ENCODE measurements around the gene EFNB2.
A peak's percentile ranks its signal among the peaks of the same experiment; 100 is the strongest.

EFNB2 gene

GRCh38 chr13:106474912-106475311 is 60.5 kb downstream of the EFNB2 start:
- DNase-seq = no peak
- H3K4me3 ChIP-seq (ENCODE audit: insufficient read depth in 1 of 2, low read depth in 1 of 2, low read length in 2 of 2) = no peak overlapping the region
- peak overlapping the region; percentile 13 for H4K8ac ChIP-seq (ENCODE audit: low read length)
- no peaks in the 10 kb centered on the region for H3K9me3 ChIP-seq (ENCODE audit: control insufficient read depth, low read length)
- H2BK12ac ChIP-seq (ENCODE audit: low read length in 2 of 2) = no peak overlapping the region
- no peak overlapping the region for H3K27ac ChIP-seq (ENCODE audit: low read length, poor library complexity, severe bottlenecking)
- WGBS = 80% methylated on average over 5 of the region's 6 CpGs
- no peak overlapping the region for H3K18ac ChIP-seq (ENCODE audit: low read depth in 1 of 2, low read length in 2 of 2)
- H2BK15ac ChIP-seq (ENCODE audit: low read depth, poor library complexity, severe bottlenecking) = no peak overlapping the region
- no peak overlapping the region for H3K14ac ChIP-seq (ENCODE audit: low read length in 2 of 2)
- H3K79me1 ChIP-seq (replicated peaks; ENCODE audit: low read length, poor library complexity, severe bottlenecking) = no peaks in the 10 kb centered on the region
- H3K23ac ChIP-seq (ENCODE audit: low read length in 2 of 2) = no peak overlapping the region
- no peak overlapping the region for H4K91ac ChIP-seq (ENCODE audit: low read length)
- H3K27me3 ChIP-seq (ENCODE audit: control insufficient read depth in 1 of 2, insufficient read depth in 1 of 2, low read length in 2 of 2) = no peaks in the 10 kb centered on the region
- peaks cover 3% of the 10 kb centered on the region for H3K4me1 ChIP-seq (ENCODE audit: control insufficient read depth, insufficient read depth, low read depth, low read length)
- H2AK5ac ChIP-seq (ENCODE audit: low read length, severe bottlenecking) = no peak overlapping the region
- H3K36me3 ChIP-seq (ENCODE audit: control insufficient read depth in 1 of 2, insufficient read depth in 2 of 2, low read depth in 1 of 2, low read length in 2 of 2) = no peaks in the 10 kb centered on the region
- H2BK120ac ChIP-seq (ENCODE audit: low read depth, low read length) = no peak overlapping the region
- no peak overlapping the region for H3K9ac ChIP-seq (ENCODE audit: low read length)
- H3K4ac ChIP-seq (ENCODE audit: low read depth in 1 of 2, low read length in 2 of 2) = no peak overlapping the region
- no peak overlapping the region for H3K4me2 ChIP-seq (ENCODE audit: low read length, poor library complexity, severe bottlenecking)
- no peak overlapping the region for H2BK5ac ChIP-seq (ENCODE audit: low read depth, low read length, poor library complexity, severe bottlenecking)
- H2AFZ ChIP-seq (ENCODE audit: low read depth, low read length) = no peak overlapping the region

DNA sequence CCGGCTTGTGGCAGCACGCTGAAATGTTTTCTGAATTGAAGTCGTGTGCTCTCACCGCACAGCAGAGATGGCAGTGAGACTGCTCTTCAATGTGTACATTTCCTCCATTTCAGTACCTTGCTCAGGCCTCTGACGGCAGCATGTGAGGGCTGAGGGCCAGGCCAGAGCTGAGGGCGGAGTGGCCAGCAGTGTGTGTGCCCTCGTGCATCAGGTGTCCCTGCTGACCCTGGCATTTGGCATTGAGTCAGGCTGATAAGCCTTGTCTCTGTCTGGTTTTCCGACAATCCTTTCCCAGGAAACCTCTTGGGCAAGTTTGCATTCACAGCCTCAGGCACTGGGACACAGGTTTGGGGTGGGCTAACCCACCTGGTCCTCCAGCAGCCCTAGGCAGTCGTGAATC is 62.3 kb downstream of the EFNB2 start:
- Histone ChIP-seq H3K4me1 (ENCODE audit: control insufficient read depth, insufficient read depth, low read depth, low read length) (peaks cover 6% of the 10 kb centered on the region), H3K14ac (ENCODE audit: low read length in 2 of 2) (no peak overlapping the region), H3K9ac (ENCODE audit: low read length) (no peak overlapping the region), H3K36me3 (ENCODE audit: control insufficient read depth in 1 of 2, insufficient read depth in 2 of 2, low read depth in 1 of 2, low read length in 2 of 2) (no peaks in the 10 kb centered on the region), H2AFZ (ENCODE audit: low read depth, low read length) (no peak overlapping the region), H3K79me1 (replicated peaks; ENCODE audit: low read length, poor library complexity, severe bottlenecking) (no peaks in the 10 kb centered on the region), H3K4me2 (ENCODE audit: low read length, poor library complexity, severe bottlenecking) (no peak overlapping the region), H3K4me3 (ENCODE audit: insufficient read depth in 1 of 2, low read depth in 1 of 2, low read length in 2 of 2) (no peak overlapping the region), H3K4ac (ENCODE audit: low read depth in 1 of 2, low read length in 2 of 2) (no peak overlapping the region), H2BK12ac (ENCODE audit: low read length in 2 of 2) (peak overlapping the region; percentile 7 to 28), H3K18ac (ENCODE audit: low read depth in 1 of 2, low read length in 2 of 2) (peak overlapping the region; percentile 24 to 40), H2BK5ac (ENCODE audit: low read depth, low read length, poor library complexity, severe bottlenecking) (no peak overlapping the region), H4K91ac (ENCODE audit: low read length) (peak overlapping the region; percentile 24), H2BK15ac (ENCODE audit: low read depth, poor library complexity, severe bottlenecking) (no peak overlapping the region), H3K27ac (ENCODE audit: low read length, poor library complexity, severe bottlenecking) (no peak overlapping the region), H2BK120ac (ENCODE audit: low read depth, low read length) (no peak overlapping the region), H3K23ac (ENCODE audit: low read length in 2 of 2) (no peak overlapping the region), H3K9me3 (ENCODE audit: control insufficient read depth, low read length) (no peaks in the 10 kb centered on the region), H4K8ac (ENCODE audit: low read length) (peak overlapping the region; percentile 22), H3K27me3 (ENCODE audit: control insufficient read depth in 1 of 2, insufficient read depth in 1 of 2, low read length in 2 of 2) (peaks cover 0 to 3% of the 10 kb centered on the region in 2 experiments), H2AK5ac (ENCODE audit: low read length, severe bottlenecking) (no peak overlapping the region)
- 88% methylated on average over 9 of the region's 9 CpGs for WGBS
- DNase-seq = no peak

- no peak overlapping the region for H3K4ac ChIP-seq (ENCODE audit: low read depth in 1 of 2, low read length in 2 of 2)
- peak overlapping the region; percentile 80 for H3K9ac ChIP-seq (ENCODE audit: low read length)
- no peak overlapping the region for H3K23ac ChIP-seq (ENCODE audit: low read length in 2 of 2)
- no peaks in the 10 kb centered on the region for H3K36me3 ChIP-seq (ENCODE audit: control insufficient read depth in 1 of 2, insufficient read depth in 2 of 2, low read depth in 1 of 2, low read length in 2 of 2)
- H3K27me3 ChIP-seq (ENCODE audit: control insufficient read depth in 1 of 2, insufficient read depth in 1 of 2, low read length in 2 of 2) = peaks cover 0 to 7% of the 10 kb centered on the region in 2 experiments
- no peak overlapping the region for H3K27ac ChIP-seq (ENCODE audit: low read length, poor library complexity, severe bottlenecking)
- H2AFZ ChIP-seq (ENCODE audit: low read depth, low read length) = no peak overlapping the region
- H4K91ac ChIP-seq (ENCODE audit: low read length) = no peak overlapping the region
- H3K9me3 ChIP-seq (ENCODE audit: control insufficient read depth, low read length) = no peaks in the 10 kb centered on the region
- H3K4me1 ChIP-seq (ENCODE audit: control insufficient read depth, insufficient read depth, low read depth, low read length) = peaks cover 9% of the 10 kb centered on the region
- H3K4me3 ChIP-seq (ENCODE audit: insufficient read depth in 1 of 2, low read depth in 1 of 2, low read length in 2 of 2) = peak overlapping the region in 1 of 2 experiments; percentile 75
- peak overlapping the region; percentile 40 to 59 for H3K18ac ChIP-seq (ENCODE audit: low read depth in 1 of 2, low read length in 2 of 2)
- H3K4me2 ChIP-seq (ENCODE audit: low read length, poor library complexity, severe bottlenecking) = no peak overlapping the region
- no peak overlapping the region for H2AK5ac ChIP-seq (ENCODE audit: low read length, severe bottlenecking)
- peak overlapping the region in 1 of 2 experiments; percentile 7 for H2BK12ac ChIP-seq (ENCODE audit: low read length in 2 of 2)
- no peak overlapping the region for H2BK15ac ChIP-seq (ENCODE audit: low read depth, poor library complexity, severe bottlenecking)
- no peak overlapping the region for H2BK5ac ChIP-seq (ENCODE audit: low read depth, low read length, poor library complexity, severe bottlenecking)
- H3K14ac ChIP-seq (ENCODE audit: low read length in 2 of 2) = no peak overlapping the region
- WGBS = 76% methylated on average over 4 of the region's 4 CpGs
- H4K8ac ChIP-seq (ENCODE audit: low read length) = peak overlapping the region; percentile 67
- no peak for DNase-seq
- no peaks in the 10 kb centered on the region for H3K79me1 ChIP-seq (replicated peaks; ENCODE audit: low read length, poor library complexity, severe bottlenecking)
- H2BK120ac ChIP-seq (ENCODE audit: low read depth, low read length) = no peak overlapping the region
Measured at GRCh38 chr13:106472621-106473020, 62.8 kb downstream of the EFNB2 start.

DNA sequence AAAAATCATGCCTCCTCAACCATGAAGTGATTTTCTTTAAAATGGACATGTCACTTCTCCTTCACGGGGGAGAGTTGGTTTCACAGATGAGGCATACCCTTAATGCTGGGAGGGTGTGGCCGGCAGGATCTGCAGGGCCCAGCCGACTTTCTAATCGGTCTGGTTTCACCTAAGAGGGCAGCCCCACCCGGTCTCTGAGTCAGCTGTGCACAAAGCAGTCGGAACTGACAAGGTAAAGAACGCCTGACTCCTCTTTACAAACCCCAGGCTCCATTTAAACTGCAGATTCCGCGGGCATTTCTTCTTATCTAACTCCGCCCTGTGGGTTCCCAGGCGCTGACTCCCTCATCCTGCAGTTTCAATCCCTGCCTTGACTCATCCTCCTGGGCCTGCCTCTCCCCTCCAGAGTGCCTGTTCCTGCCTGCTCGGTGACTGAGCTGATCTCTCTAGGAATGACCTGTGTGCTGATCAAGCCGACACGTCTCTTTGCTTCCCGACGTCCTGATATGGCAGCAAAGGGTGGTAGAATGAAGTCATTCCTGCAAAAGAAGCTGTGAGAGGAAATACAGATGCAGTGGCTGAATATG is 63.4 kb downstream of the EFNB2 start:
- peak; percentile 89 for DNase-seq
- Histone ChIP-seq H3K36me3 (ENCODE audit: control insufficient read depth in 1 of 2, insufficient read depth in 2 of 2, low read depth in 1 of 2, low read length in 2 of 2) (no peaks in the 10 kb centered on the region), H3K27ac (ENCODE audit: low read length, poor library complexity, severe bottlenecking) (peak overlapping the region; percentile 53), H4K91ac (ENCODE audit: low read length) (no peak overlapping the region), H3K23ac (ENCODE audit: low read length in 2 of 2) (no peak overlapping the region), H3K4me3 (ENCODE audit: insufficient read depth in 1 of 2, low read depth in 1 of 2, low read length in 2 of 2) (peak overlapping the region; percentile 14 to 75), H3K4ac (ENCODE audit: low read depth in 1 of 2, low read length in 2 of 2) (no peak overlapping the region), H3K18ac (ENCODE audit: low read depth in 1 of 2, low read length in 2 of 2) (no peak overlapping the region), H3K4me2 (ENCODE audit: low read length, poor library complexity, severe bottlenecking) (peak overlapping the region; percentile 81), H2AK5ac (ENCODE audit: low read length, severe bottlenecking) (no peak overlapping the region), H3K9me3 (ENCODE audit: control insufficient read depth, low read length) (no peaks in the 10 kb centered on the region), H2BK5ac (ENCODE audit: low read depth, low read length, poor library complexity, severe bottlenecking) (no peak overlapping the region), H3K79me1 (replicated peaks; ENCODE audit: low read length, poor library complexity, severe bottlenecking) (no peaks in the 10 kb centered on the region), H3K9ac (ENCODE audit: low read length) (peak overlapping the region; percentile 80), H3K27me3 (ENCODE audit: control insufficient read depth in 1 of 2, insufficient read depth in 1 of 2, low read length in 2 of 2) (peaks cover 0 to 11% of the 10 kb centered on the region in 2 experiments), H2BK120ac (ENCODE audit: low read depth, low read length) (no peak overlapping the region), H2BK15ac (ENCODE audit: low read depth, poor library complexity, severe bottlenecking) (no peak overlapping the region), H4K8ac (ENCODE audit: low read length) (peak overlapping the region; percentile 45), H2BK12ac (ENCODE audit: low read length in 2 of 2) (peak overlapping the region in 1 of 2 experiments; percentile 21), H2AFZ (ENCODE audit: low read depth, low read length) (peak overlapping the region; percentile 75), H3K4me1 (ENCODE audit: control insufficient read depth, insufficient read depth, low read depth, low read length) (peaks cover 9% of the 10 kb centered on the region), H3K14ac (ENCODE audit: low read length in 2 of 2) (no peak overlapping the region)
- under 1% methylated on average over 16 of the region's 16 CpGs for WGBS

All from mesenchymal stem cell (in vitro differentiated cells and primary cell).